SU-DHL-6 (cell line): Measurements from ENCODE around the gene PGLYRP1.

Experiments
- H2AFZ ChIP-seq: fragments of 200-600 bp; sonication (generic); 2 replicates; pipeline ENCODE4 v1.6.1; 2014; ENCODE audit warnings: low read depth, mild to moderate bottlenecking, moderate library complexity, mixed read lengths, antibody characterized with exemption, low read length; ENCODE audit not compliant: severe bottlenecking
- H3F3A ChIP-seq: fragments of 200-600 bp; shearing (Covaris generic); 2 replicates; pipeline ENCODE4 v1.6.0; 2016; ENCODE audit warnings: antibody characterized with exemption, mild to moderate bottlenecking; ENCODE audit not compliant: insufficient read depth
- H3K27ac ChIP-seq: fragments of 200-600 bp; sonication (generic); 2 replicates; pipeline ENCODE4 v1.5.1; 2016; ENCODE audit warnings: low read depth, mild to moderate bottlenecking, low read length, moderate library complexity, mixed read lengths
- H3K27me3 ChIP-seq: fragments of 200-600 bp; sonication (generic), shearing (Covaris generic); 2 replicates; pipeline ENCODE4 v1.6.0; 2014; ENCODE audit warnings: mild to moderate bottlenecking, low read length
- H3K36me3 ChIP-seq: fragments of 200-600 bp; sonication (generic); 2 replicates; pipeline ENCODE4 v1.6.1; 2014; ENCODE audit warnings: mild to moderate bottlenecking, low read length, mixed read lengths
- H3K4me2 ChIP-seq: fragments of 300-600, 200-600 bp; shearing (Covaris generic), sonication (generic); 2 replicates; pipeline ENCODE4 v1.6.0; 2014; ENCODE audit warnings: low read length, low read depth, mild to moderate bottlenecking; ENCODE audit not compliant: poor library complexity, severe bottlenecking
- H3K4me3 ChIP-seq: fragments of 200-600 bp; sonication (generic); 2 replicates; pipeline ENCODE4 v1.5.1; 2014; ENCODE audit warnings: antibody characterized with exemption, low read length, mild to moderate bottlenecking, mixed read lengths; ENCODE audit not compliant: insufficient read depth, poor library complexity, severe bottlenecking
- H3K79me2 ChIP-seq: fragments of 200-600 bp; sonication (generic); 2 replicates; pipeline ENCODE4 v1.6.1; 2014; ENCODE audit warnings: mild to moderate bottlenecking, low read length, moderate library complexity; ENCODE audit not compliant: insufficient read depth
- H3K9ac ChIP-seq: fragments of 200-600 bp; sonication (generic); 2 replicates; pipeline ENCODE4 v1.7.0; 2014; ENCODE audit warnings: mild to moderate bottlenecking, low read length
- H3K9me2 ChIP-seq: fragments of 200-600 bp; sonication (generic); replicated peaks from 2 replicates; pipeline ENCODE4 v1.6.1; 2014; ENCODE audit warnings: low read length; ENCODE audit not compliant: insufficient read depth
- H3K9me3 ChIP-seq: fragments of 200-600 bp; sonication (generic); 2 replicates; pipeline ENCODE4 v1.6.1; 2014; ENCODE audit warnings: low read length, mixed read lengths; ENCODE audit not compliant: insufficient read depth
- H4K20me1 ChIP-seq: fragments of 200-600 bp; sonication (generic); 2 replicates; pipeline ENCODE4 v1.6.1; 2014; ENCODE audit warnings: low read depth, mild to moderate bottlenecking, antibody characterized with exemption, low read length, moderate library complexity, mixed read lengths
- CTCF ChIP-seq: fragments of 200-600 bp; sonication (generic); IDR thresholded peaks from one replicate; pipeline ENCODE4 v1.5.1; 2017; ENCODE audit warnings: antibody characterized with exemption, mild to moderate bottlenecking, low read length, moderate library complexity; ENCODE audit not compliant: insufficient read depth, poor library complexity, severe bottlenecking
- EZH2phosphoT487 ChIP-seq: fragments of 200-600 bp; sonication (generic), shearing (Covaris generic); conservative IDR thresholded peaks from 2 replicates; pipeline ENCODE4 v1.6.1; 2018; ENCODE audit warnings: mild to moderate bottlenecking, antibody characterized with exemption, low read length, moderate library complexity, mixed read lengths

PGLYRP1 gene

GRCh38 chr19:46022431-46023310, at the start of gene PGLYRP1:
Gene PGLYRP1, minus strand, starts transcription at chr19:46023053. Its CDS starts 32 bp downstream, at chr19:46023021.
- Histone ChIP-seq H3K27me3 (no peaks in the 10 kb centered on the region), H3K9me3 (no peaks in the 10 kb centered on the region), H2AFZ (no peak within 1 kb of the TSS), H3K9ac (no peak within 1 kb of the TSS), H3K4me2 (no peak within 1 kb of the TSS), H4K20me1 (no peaks in the 10 kb centered on the region), H3K79me2 (no peaks in the 10 kb centered on the region), H3K9me2 (no peaks in the 10 kb centered on the region), H3K4me3 (no peak within 1 kb of the TSS), H3F3A (no peaks in the 10 kb centered on the region), H3K27ac (no peak within 1 kb of the TSS), H3K36me3 (no peaks in the 10 kb centered on the region)
- TF ChIP-seq EZH2phosphoT487, result no peak
- no peak for TF ChIP-seq CTCF

DNA sequence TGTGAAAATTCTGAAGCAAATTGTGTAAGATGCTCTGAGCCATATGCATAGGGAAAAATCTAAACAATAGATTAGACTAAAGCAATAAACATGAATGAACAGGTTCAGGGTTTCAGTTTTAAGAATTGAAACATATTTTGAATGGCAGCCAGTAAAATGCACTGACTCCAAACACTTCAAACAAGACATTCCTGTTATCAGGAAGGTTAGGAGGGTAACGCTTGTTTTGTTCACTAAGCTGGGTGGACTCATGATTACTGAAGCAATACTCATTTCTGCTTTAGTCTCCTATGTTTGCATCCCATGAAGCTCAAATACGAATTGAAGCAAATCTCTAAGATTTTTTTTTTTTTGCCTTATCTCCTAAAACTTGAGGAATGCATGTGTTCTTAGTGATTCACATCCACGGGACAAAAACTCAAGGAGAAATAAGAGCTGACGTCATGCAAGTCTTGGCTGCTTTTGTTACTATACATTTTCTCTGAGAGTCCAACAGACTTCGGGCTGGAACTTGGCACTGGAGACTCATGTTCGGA, 47.0 kb upstream of the PGLYRP1 start:
- no peak for TF ChIP-seq CTCF
- TF ChIP-seq EZH2phosphoT487, result no peak
- Histone ChIP-seq H3K27me3 (no peaks in the 10 kb centered on the region), H4K20me1 (no peaks in the 10 kb centered on the region), H2AFZ (no peak overlapping the region), H3K9ac (no peak overlapping the region), H3K79me2 (no peaks in the 10 kb centered on the region), H3K4me3 (no peak overlapping the region), H3K9me3 (no peaks in the 10 kb centered on the region), H3K27ac (no peak overlapping the region), H3K4me2 (no peak overlapping the region), H3K9me2 (no peaks in the 10 kb centered on the region), H3K36me3 (no peaks in the 10 kb centered on the region), H3F3A (no peaks in the 10 kb centered on the region)

DNA sequence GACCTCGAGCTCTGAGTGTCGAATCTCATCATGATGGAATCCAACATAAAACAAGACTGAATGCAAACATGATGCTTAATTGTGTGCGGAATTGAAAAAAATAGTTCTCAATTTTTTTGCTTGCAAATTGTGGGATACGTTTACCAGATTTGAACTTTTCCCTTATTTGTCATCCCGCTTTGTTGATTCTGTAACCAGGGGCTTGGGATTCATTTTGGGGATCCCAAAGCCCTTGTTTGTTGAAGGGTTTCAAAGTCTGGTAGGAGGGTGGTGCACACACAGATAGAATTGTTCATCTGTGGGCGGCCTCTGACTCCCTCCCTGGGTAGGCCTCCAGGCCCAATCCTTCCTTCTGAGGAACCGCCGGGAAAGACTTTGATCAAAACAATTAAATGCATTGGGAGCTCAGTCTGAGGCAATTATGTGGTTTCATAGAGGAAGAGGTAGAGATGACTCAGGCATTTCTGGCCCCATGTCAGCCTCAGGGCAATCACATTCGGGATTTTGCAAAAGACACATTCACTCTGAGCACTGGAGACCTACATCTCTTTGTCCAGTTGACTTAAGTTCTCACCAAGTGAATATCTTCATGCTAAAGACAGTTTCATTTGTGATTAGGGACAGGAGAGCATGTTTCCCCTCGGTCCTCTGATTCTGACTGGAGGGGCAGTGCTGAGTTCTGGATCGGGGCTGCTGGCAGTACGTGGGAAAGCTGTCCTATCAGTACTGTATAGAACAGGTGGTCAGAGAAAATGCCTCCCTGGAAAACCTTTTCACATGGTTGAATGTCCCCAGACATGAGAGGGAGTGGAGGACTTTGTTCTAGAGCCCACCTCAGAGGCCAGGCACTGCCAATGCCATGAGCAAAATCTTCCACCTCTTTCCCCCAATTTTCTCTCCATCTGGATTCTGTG, 45.7 kb upstream of the PGLYRP1 start:
- Histone ChIP-seq H3K9me2 (no peaks in the 10 kb centered on the region), H3K27me3 (no peaks in the 10 kb centered on the region), H3K4me3 (no peak overlapping the region), H3K27ac (no peak overlapping the region), H3K9me3 (no peaks in the 10 kb centered on the region), H3K4me2 (no peak overlapping the region), H2AFZ (no peak overlapping the region), H3K9ac (no peak overlapping the region), H3K36me3 (no peaks in the 10 kb centered on the region), H3K79me2 (no peaks in the 10 kb centered on the region), H3F3A (no peaks in the 10 kb centered on the region), H4K20me1 (no peaks in the 10 kb centered on the region)
- no peak for TF ChIP-seq EZH2phosphoT487
- TF ChIP-seq CTCF, result no peak
